ENCODE data around the gene ADH5. TPM values are rescaled to one million over a fixed set of nuclear protein-coding genes. Genes with fewer than 3 reads are reported as not detected.
"Not testable (repeated sequence)": the region's sequence is repeated elsewhere in the genome, so short reads cannot be mapped to it uniquely, and the experiment has no call there.

Gene ADH5
- total RNA-seq, 1 donor: 247 TPM

DNA sequence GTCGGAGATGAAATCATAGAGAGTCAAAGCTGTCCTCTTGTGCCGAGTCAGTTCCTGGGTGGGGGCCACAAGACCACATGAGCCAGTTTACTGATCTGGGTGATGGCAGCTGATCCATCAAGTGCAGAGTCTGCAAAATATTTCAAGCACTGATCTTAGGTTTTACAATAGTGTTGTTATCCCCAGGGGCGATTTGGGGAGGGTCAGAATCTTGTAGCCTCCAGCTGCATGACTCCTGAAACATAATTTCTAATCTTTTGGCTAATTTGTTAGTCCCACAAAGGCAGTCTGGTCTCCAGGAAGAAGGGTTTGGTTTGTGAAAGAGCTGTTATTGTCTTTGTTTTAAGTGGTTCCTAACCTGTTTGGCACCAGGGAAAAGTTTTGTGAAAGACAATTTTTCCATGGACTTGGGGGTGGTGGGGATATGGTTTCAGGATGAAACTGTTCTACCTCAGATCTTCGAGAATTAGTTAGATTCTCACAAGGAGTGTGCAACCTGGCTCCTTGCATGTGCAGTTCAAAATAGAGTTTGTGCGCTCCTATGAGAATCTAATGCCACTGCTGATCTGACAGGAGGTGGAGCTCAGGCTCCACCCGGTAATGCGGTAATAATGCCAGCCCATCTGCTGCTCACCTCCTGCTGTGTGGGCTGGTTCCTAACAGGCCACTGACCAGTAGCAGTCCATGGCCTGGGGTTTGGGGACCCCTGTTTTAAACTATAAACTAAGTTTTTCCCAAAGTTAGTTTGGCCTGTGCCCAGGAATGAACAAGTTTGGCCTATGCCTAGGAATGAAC is 63.9 kb downstream of the ADH5 start:
- no peak for DNase-seq (ENCODE audit: low read depth)
- no peak overlapping the region for H3K4me3 ChIP-seq (ENCODE audit: low read depth, low read length)
- TF ChIP-seq, protein P1, sequence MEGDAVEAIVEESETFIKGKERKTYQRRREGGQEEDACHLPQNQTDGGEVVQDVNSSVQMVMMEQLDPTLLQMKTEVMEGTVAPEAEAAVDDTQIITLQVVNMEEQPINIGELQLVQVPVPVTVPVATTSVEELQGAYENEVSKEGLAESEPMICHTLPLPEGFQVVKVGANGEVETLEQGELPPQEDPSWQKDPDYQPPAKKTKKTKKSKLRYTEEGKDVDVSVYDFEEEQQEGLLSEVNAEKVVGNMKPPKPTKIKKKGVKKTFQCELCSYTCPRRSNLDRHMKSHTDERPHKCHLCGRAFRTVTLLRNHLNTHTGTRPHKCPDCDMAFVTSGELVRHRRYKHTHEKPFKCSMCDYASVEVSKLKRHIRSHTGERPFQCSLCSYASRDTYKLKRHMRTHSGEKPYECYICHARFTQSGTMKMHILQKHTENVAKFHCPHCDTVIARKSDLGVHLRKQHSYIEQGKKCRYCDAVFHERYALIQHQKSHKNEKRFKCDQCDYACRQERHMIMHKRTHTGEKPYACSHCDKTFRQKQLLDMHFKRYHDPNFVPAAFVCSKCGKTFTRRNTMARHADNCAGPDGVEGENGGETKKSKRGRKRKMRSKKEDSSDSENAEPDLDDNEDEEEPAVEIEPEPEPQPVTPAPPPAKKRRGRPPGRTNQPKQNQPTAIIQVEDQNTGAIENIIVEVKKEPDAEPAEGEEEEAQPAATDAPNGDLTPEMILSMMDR (IDR thresholded peaks at IDR 0.05; ENCODE audit: insufficient read depth, low read depth, low read length): no peak

DNA sequence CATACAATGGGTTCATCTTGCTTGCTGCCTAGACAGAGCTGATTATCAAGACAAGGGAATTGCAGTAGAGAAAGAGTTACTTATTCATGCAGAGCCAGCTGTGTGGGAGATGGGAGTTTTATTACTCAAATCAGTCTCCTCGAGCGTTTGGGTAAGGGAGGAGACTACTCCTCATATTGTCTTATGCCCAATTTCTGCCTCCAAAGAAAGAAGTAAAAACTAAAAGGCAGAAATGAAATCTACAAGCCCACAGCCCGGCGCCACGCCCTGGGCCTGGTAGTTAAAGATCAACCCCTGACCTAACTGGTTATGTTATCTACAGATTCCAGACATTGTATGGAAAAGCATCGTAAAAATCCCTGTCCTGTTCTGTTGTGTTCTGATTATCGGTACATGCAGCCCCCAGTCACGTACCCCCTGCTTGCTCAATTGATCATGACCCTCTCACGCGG is 64.8 kb downstream of the ADH5 start:
- DNase-seq (ENCODE audit: low read depth); H3K4me3 ChIP-seq (ENCODE audit: low read depth, low read length): not testable (repeated sequence)

DNA sequence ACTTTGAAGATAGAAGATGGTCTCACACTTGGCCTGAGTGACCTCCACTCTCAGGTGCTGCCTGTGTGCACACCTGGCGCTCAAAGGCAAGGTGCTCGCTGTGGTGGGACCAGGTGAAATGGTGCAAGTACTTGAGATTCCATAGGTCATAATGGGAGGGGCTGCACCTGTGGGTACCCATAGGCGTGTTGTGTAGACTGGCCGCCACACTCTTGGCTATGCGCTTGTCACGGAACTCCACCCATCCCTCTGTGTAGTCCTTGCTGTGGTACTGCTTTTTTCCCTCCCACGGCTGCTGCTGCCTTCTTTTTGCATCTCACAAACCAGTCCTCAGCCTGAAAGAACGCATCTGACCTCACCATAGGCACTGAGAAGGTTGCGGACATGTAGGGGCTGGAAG is 66.0 kb downstream of the ADH5 start:
- TF ChIP-seq, protein P1 (IDR thresholded peaks at IDR 0.05; ENCODE audit: insufficient read depth, low read depth, low read length): no peak
- peak overlapping the region; percentile 45 for H3K4me3 ChIP-seq (ENCODE audit: low read depth, low read length)

DNA sequence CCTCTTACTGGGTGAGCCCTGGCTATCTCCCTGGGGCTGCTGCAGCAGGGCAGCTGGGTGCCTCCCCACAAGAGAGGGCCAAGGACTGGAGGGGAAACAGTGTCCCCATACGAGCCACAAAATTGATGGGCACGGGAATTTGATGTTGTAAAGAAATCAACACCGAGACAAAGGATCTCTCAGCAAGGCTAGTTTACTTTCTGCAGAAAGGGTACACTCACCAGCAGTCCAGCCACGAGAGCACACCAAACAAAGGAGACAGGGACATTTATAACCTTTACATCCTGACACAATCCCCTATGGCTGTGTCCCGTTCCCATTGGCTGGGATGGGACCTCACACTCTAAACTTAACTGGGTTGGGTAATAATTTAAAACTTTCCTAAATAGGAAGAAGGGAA is 67.2 kb downstream of the ADH5 start:
- H3K4me3 ChIP-seq (ENCODE audit: low read depth, low read length): no peak overlapping the region
- TF ChIP-seq, protein P1 (IDR thresholded peaks at IDR 0.05; ENCODE audit: insufficient read depth, low read depth, low read length): no peak
- no peak for DNase-seq (ENCODE audit: low read depth)

More for the DNA sequence above, 66.0 kb downstream of the ADH5 start:
- no peak for DNase-seq (ENCODE audit: low read depth)

Other genes with a start within 250 kb of the ADH5 start
- gene EIF4E, start 159.7 kb downstream of the ADH5 start, total RNA-seq: 163 and 241 TPM in 2 replicates
- gene METAP1, start 93.1 kb downstream of the ADH5 start, total RNA-seq: 62.6 and 63.8 TPM in 2 replicates
- gene ADH4, start 55.5 kb upstream of the ADH5 start, total RNA-seq: not detected in 2 replicates
- gene ADH6, start 130.5 kb upstream of the ADH5 start, total RNA-seq: under 0.01 TPM in 1 of 2 replicates, not detected in the other
- gene ADH1A, start 202.2 kb upstream of the ADH5 start, total RNA-seq: not detected in 2 replicates
- 0.32 and 0.43 TPM in 2 replicates for gene ADH1B, start 232.6 kb upstream of the ADH5 start, total RNA-seq